ENCODE measurements around the gene ADAMTSL4.
"Not testable (repeated sequence)": the region's sequence is repeated elsewhere in the genome, so short reads cannot be mapped to it uniquely, and the experiment has no call there.

The ADAMTSL4 gene

DNA sequence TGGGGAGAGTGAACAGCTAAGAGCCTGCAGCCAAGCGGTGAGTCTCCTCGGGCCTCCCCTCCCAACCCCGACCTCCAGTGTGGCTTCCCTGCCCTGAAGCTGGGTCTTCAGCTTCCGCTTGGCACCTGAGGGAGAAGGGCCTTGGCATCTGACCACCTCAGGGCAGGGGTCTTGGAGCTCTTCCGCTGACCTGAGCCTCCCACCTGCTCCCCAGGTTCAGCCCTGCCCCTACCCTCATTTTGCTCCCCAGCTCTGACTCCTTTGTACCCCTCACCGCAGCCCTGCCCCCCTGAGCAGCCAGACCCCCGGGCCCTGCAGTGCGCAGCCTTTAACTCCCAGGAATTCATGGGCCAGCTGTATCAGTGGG, 4.9 kb downstream of the ADAMTSL4 start:
- in situ Hi-C loops (cut with HindIII; ENCODE audit: low sequenced_read_pairs), result no loop called here

DNA sequence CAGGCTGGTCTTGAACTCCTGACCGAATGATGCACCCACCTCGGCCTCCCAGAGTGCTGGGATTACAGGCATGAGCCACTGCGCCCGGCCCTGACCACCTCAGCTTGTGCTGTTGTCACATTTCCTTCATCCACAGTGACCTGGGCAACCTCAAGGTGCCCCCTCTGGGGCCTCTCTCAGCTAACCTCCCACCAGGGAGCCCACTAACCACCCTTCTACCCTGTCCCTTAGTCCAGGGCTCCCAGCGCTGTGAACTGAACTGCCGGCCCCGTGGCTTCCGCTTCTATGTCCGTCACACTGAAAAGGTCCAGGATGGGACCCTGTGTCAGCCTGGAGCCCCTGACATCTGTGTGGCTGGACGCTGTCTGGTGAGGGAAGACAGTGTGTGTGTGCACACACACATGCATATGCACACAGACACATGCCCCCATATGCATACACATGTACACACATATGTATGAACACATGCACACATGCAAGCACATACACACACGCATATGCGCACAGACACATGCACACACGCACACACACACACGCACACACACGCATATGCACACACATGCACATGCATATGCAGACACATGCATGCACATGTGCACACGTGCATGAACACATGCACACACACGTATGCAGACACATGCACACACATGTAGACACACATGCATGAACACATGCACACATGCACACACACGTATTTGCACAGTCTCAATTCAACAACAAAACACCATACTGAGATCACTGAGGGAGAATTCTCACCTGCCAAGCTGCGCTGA, 6.2 kb downstream of the ADAMTSL4 start:
- in situ Hi-C loops (cut with HindIII; ENCODE audit: low sequenced_read_pairs), result no loop called here

DNA sequence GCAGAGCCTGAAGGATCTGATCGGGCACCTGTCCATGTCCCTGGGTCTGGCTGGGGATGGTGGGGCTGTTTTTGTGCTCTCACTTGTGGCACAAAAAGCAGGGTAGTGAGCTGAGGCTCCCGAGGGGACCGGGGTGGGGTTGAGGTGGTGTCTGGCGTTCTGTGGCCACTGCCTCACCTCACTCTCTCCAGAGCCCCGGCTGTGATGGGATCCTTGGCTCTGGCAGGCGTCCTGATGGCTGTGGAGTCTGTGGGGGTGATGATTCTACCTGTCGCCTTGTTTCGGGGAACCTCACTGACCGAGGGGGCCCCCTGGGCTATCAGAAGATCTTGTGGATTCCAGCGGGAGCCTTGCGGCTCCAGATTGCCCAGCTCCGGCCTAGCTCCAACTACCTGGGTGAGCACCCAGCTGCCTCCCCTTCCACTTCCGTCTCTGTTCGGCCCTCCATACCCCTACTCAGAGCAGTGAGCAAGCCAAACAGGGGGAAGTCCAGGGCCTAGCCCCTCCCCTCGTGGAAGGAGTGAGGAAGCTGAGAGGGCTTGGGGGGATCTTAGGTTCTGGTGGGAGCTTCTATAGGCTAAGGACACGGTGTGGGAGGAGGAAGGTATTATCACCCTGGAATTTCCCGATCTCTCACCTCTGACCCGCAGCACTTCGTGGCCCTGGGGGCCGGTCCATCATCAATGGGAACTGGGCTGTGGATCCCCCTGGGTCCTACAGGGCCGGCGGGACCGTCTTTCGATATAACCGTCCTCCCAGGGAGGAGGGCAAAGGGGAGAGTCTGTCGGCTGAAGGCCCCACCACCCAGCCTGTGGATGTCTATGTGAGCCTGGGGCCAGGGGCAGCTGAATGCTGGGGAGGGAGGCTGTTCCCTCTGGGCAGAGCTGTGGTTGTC, 7.0 kb downstream of the ADAMTSL4 start:
- in situ Hi-C loops (cut with HindIII; ENCODE audit: low sequenced_read_pairs), result no loop called here

DNA sequence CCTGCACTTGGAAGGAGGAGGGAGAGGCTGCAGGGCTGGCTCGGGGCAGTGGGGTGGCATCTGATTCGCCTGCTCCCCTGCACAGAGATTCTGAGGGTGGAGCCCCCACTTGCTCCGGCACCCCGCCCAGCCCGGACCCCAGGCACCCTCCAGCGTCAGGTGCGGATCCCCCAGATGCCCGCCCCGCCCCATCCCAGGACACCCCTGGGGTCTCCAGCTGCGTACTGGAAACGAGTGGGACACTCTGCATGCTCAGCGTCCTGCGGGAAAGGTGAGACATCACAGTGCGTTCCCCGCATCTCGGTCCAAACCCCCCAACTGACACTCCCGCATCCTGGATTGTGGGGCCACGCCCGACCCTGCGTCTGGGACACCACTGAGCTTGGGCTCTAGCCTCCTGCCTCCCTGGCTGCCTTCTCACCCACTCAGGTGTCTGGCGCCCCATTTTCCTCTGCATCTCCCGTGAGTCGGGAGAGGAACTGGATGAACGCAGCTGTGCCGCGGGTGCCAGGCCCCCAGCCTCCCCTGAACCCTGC, 7.9 kb downstream of the ADAMTSL4 start:
- in situ Hi-C loops (cut with HindIII; ENCODE audit: low sequenced_read_pairs), result no loop called here

DNA sequence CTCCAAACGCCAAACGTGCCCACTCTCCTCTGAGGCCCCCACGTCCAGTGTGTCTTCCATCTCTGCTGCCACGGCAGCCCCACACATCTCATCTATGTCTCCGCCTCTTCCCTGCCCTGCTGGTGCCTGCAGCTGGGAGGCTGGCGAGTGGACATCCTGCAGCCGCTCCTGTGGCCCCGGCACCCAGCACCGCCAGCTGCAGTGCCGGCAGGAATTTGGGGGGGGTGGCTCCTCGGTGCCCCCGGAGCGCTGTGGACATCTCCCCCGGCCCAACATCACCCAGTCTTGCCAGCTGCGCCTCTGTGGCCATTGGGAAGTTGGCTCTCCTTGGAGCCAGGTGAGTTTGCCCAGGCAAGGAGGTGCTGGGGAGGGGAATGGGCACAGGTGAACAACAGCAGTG, 8.6 kb downstream of the ADAMTSL4 start:
- in situ Hi-C loops (cut with HindIII; ENCODE audit: low sequenced_read_pairs), result no loop called here

DNA sequence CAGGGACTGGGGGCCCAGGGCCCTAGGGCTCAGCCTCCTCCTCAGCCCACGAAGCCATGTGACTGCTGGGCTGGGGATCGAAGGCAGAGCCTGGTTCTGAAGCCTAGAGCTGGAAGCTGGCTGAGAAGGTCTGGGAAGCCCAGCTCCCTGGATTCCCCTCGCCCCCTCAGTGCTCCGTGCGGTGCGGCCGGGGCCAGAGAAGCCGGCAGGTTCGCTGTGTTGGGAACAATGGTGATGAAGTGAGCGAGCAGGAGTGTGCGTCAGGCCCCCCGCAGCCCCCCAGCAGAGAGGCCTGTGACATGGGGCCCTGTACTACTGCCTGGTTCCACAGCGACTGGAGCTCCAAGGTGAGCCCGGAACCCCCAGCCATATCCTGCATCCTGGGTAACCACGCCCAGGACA, 9.1 kb downstream of the ADAMTSL4 start:
- in situ Hi-C loops (cut with HindIII; ENCODE audit: low sequenced_read_pairs), result no loop called here

DNA sequence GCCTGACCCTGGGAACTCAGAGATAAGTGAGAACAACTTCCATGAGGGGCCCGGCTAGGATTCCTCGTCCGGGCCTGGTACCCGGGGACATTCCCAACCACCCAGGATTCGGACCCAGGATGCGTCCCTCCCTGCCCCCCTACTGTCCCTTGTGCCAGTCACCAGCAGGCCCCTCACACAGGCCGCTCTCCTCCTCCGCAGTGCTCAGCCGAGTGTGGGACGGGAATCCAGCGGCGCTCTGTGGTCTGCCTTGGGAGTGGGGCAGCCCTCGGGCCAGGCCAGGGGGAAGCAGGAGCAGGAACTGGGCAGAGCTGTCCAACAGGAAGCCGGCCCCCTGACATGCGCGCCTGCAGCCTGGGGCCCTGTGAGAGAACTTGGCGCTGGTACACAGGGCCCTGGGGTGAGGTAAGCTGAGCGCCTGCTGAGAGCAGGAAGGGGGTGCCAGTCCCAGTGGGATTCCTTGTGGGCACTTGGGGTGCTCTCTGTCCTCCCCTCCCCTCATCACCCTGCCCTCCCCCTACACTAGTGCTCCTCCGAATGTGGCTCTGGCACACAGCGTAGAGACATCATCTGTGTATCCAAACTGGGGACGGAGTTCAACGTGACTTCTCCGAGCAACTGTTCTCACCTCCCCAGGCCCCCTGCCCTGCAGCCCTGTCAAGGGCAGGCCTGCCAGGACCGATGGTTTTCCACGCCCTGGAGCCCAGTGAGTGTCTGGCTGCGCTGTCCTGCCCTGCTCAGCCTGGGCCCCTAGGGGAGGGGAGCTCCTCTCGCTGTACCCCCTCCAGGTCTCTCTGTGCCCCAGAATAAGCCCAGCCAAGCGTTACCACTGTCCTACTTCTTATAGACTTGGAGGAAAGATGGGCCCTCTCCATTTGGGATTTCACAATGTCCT, 9.8 kb downstream of the ADAMTSL4 start:
- in situ Hi-C loops (cut with HindIII; ENCODE audit: low sequenced_read_pairs), result no loop called here

DNA sequence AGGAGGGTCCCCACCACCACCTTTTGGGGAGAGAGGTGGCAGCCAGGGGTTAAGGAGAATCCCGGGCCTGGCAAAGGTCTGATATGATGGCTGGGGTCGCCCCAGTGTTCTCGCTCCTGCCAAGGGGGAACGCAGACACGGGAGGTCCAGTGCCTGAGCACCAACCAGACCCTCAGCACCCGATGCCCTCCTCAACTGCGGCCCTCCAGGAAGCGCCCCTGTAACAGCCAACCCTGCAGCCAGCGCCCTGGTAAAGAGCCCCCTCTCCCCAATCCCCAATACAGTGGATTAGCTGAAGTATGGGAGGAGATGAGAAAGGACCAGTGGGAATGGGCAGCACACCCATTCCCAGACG, 10.4 kb downstream of the ADAMTSL4 start:
- in situ Hi-C loops (cut with HindIII; ENCODE audit: low sequenced_read_pairs), result no loop called here

DNA sequence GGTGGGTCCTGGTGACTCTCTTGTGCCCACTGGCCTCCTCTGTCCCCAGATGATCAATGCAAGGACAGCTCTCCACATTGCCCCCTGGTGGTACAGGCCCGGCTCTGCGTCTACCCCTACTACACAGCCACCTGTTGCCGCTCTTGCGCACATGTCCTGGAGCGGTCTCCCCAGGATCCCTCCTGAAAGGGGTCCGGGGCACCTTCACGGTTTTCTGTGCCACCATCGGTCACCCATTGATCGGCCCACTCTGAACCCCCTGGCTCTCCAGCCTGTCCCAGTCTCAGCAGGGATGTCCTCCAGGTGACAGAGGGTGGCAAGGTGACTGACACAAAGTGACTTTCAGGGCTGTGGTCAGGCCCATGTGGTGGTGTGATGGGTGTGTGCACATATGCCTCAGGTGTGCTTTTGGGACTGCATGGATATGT, 10.8 kb downstream of the ADAMTSL4 start:
- in situ Hi-C loops (cut with HindIII; ENCODE audit: low sequenced_read_pairs), result no loop called here

DNA sequence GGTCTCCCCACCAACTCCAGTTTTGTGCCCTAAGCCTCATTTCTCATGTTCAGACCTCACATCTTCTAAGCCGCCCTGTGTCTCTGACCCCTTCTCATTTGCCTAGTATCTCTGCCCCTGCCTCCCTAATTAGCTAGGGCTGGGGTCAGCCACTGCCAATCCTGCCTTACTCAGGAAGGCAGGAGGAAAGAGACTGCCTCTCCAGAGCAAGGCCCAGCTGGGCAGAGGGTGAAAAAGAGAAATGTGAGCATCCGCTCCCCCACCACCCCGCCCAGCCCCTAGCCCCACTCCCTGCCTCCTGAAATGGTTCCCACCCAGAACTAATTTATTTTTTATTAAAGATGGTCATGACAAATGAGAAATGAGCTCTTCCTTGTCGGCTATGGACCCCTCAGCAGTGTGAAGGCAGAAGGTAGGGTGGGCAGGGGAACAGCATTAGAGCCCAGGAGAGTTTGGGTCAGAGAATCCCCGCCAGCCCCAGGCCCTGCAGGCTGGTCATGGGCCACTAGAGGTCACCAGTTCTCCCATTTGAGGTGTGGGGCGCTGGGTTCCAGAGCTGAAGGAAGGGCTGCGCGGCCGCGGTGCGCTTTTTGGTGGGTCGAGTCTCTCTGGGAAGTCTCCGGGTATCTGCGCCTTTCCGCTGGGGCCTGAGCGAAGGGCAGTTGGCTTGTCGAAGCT, 11.5 kb downstream of the ADAMTSL4 start:
- in situ Hi-C loops (cut with HindIII; ENCODE audit: low sequenced_read_pairs), result no loop called here

DNA sequence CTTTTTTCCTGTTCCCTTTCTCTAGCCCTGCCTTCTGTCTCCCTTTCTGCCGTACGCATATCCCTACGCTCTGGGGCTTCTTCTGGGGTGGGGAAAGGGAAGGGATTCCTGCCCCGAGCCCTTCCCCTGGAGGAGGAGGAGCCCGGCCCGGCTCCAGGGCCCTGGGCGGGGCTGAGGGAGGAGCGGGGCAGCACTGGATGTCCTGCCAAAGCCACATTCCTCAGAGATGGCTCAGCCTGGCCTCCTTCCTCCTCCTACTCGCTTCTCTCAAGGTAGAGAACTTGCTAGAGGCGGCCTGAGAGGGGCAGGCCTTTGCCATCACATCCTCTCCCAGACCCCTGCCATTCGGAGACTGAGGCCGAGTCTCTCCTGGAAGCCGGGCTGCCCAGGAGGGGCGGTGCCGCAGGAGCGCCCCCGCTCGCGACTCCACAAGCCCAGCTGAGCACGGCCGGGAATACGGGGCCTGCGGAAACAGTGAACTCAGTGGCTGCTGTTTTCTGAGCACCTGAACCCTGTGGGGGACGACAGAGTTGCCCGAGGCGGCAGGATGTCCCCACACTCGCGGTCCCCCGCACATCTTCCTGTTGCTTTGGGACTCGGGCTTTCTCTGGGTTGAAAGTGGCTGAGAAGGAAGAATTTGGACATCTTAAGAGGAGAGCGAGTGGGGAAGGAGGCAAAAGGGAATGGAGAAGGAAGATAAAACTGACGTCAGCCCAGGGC, 12.2 kb downstream of the ADAMTSL4 start:
- in situ Hi-C loops (cut with HindIII; ENCODE audit: low sequenced_read_pairs), result no loop called here

DNA sequence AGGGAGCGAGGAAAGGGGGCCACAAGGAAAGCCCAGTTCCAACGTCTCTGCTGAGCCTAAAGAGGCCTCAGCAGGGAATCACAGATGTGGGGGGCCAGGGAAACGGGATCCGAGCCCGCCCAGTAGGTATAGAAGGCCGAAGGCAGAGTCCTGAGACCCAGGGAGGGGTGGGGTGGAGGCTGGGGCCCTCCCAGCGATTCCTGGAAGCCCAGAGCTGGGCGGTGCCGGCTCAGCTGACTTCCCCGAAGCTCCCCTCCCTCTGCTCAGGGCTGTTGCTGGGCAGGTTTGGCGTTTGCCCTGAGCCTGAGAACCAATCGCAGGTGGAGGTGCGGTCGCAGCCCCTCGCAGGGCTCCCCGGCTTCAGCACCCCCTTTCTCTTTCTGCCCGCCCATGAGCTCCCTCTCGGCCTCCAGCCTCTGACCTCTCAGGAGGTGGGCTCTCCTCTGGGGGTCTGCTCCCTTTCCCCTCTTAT, 12.8 kb downstream of the ADAMTSL4 start:
- in situ Hi-C loops (cut with HindIII; ENCODE audit: low sequenced_read_pairs), result no loop called here

DNA sequence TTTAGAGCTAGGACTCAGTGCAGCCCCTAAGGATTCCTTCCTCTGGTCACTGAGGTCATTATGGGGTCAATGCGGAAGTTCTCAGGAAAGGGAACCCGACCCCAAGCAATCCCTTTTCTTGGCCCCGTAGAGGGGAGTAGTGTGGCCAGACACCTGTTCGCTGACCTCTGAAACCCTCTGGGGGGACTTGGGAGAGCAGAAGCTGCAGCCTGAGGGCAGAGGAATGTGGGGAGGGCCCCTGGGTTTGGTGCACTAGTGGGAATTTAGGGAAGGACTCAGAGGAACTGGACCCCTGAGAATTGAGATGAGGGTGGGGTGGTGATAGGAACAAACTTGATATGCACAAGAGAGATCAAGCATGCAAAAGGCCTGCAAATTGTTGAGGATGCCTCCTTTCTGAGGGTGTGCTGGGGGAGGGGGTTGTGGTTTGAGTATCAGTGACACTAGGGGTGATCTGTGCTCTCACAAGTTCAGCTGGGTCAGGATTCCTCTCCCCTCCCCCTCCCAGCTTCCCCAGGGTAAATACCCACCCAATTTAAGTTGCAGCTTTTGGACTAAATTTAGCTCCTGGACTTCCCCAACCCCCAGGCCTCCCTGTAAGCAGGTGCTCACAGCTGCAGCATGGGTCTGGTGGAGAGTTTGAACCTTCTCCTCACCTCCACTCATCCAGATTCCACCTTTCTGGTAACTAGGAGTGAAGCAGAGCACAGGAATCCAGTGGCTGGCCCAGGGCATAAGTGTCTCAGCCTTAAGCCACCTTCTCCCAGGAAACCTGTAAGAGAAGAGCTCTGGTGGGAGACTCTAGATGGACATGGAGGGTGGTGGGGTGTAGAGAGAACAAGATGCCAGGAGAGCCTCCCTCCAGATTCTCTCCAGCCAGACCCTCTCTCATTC, 13.5 kb downstream of the ADAMTSL4 start:
- in situ Hi-C loops (cut with HindIII; ENCODE audit: low sequenced_read_pairs), result no loop called here

DNA sequence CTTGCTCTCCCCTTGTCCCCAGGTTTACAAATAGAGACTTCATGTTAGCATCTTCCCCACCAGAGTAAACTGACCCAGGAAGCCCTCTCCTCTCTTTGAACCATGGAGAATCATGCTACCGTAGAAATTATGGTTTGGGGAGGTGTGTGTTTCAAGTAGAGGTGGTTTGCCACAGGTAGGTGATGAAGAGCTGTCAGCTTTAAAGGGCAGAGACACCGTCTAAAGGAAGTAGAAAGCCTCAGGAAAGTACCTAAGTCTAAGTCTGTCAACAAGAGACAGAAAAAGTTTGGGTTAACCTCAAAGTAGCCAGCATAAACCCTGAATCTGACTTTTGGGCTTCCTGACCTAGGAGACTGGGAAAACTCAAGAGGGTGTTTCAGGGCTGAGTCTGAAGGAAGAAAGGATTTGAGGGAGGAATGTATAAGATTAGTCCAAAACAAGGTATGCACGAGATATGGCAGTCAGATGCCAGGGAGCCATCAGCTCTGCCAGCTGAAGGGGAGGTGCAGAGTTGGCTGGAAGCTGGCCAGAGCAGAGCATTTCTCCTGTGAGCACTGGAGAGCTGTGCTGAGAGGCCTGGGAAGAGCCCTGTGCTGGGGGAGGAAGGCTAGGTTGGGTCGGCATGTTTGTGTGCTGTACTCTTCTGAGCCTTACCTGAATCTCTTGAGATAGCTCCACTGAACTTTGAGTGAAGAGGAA, 14.3 kb downstream of the ADAMTSL4 start:
- in situ Hi-C loops (cut with HindIII; ENCODE audit: low sequenced_read_pairs), result no loop called here

DNA sequence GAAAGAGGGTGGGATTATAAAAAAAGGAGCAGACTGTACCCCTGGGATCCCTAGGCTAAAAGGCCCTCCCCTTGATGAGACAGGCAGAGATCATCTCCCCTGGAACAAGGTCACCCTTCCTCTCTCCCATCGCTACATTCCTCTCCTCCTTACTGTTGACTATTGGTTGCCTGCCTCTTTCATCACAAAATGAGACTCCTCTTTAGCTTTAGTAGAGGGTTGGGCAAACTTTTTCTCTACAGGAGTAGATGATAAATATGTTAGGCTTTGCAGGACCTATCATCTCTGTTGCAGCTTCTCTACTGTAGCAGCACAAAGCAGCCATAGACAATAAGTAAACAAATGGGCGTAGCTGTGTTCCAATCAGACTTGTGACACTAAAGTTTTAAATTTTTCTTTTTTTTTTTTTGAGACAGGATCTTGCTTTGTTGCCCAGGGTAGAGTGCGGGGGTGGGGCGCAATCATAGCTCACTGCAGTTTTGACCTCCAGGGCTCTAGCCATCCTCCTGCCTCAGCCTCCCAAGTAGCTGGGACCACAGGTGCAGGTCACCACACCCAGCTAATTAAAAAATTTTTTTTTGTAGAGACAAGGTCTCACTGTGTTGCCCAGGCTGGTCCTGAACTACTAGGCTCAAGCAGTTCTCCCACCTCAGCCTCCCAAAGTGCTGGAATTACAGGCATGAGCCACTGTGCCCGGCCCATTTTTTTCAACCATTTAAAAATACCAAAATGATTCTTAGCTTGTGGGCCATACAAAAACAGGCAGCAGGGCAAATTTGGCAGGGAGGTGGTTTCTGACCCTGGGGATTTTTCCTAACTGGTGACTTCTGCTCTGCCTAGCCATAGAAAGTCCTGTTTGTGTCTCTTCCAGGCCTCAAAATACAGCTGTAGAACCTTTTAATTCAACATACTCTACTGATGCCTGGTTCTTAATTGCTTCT, 15.1 kb downstream of the ADAMTSL4 start:
- in situ Hi-C loops (cut with HindIII; ENCODE audit: low sequenced_read_pairs), result no loop called here

DNA sequence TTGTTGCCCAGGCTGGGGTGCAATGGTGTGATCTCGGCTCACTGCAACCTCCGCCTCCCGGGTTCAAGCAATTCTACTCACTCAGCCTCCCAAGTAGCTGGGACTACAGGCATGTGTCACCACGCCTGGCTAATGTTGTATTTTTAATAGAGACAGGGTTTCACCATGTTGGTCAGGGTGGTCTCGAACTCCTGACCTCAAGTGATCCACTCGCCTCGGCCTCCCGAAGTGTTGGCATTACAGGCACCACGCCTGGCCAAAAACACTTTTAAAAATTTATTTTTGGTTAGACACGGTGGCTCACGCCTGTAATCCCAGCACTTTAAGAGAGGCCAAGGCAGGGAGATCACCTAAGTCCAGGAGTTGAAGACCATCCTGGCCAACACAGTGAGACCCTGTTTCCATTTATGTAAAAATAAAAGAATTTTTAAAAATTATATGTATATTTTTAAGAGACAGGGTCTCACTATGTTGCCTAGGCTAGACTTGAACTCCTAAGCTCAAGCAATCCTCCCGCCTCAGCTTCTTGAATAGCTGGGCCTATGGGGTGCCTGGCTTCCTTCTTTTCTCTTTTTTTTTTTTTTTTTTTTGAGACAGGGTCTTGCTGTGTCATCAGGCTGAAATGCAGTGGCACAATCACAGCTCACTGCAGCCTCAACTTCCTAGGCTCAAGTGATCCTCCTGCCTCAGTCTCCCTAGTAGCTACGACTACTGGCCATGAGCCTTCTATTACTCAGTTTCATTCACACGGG, 16.2 kb downstream of the ADAMTSL4 start:
- in situ Hi-C loops (cut with HindIII; ENCODE audit: low sequenced_read_pairs), result not testable (repeated sequence)

Data from DLD1 (cell line).